BLaER1 treated with 17β-estradiol and CSF1 and Interleukin-3, amounts not matched to agents 10 nM and 100 nM (cell line): Measurements from ENCODE around the gene LORICRIN.
A peak's percentile ranks its signal among the peaks of the same experiment; 100 is the strongest.
"Not testable (repeated sequence)": the region's sequence is repeated elsewhere in the genome, so short reads cannot be mapped to it uniquely, and the experiment has no call there.

Experiments used
- H3K27ac ChIP-seq, 11 experiments: shearing (Covaris generic); formaldehyde crosslinking; 2 replicates each; pipeline ENCODE4 v1.8.1; 2022
- H3K27me3 ChIP-seq, 11 experiments: shearing (Covaris generic); formaldehyde crosslinking; 2 replicates each; pipeline ENCODE4 v1.8.1; 2022
- H3K36me3 ChIP-seq, 11 experiments: shearing (Covaris generic); formaldehyde crosslinking; 2 replicates each; pipeline ENCODE4 v1.8.1; 2022
- H3K4me1 ChIP-seq, 10 experiments: shearing (Covaris generic); formaldehyde crosslinking; 2 replicates each; pipeline ENCODE4 v1.8.1; 2022
- H3K4me2 ChIP-seq, 11 experiments: shearing (Covaris generic); formaldehyde crosslinking; 2 replicates each; pipeline ENCODE4 v1.8.1; 2022
- H3K4me3 ChIP-seq, 10 experiments: shearing (Covaris generic); formaldehyde crosslinking; 2 replicates each; pipeline ENCODE4 v1.8.1; 2022
- H3K9ac ChIP-seq, 11 experiments: shearing (Covaris generic); formaldehyde crosslinking; 2 replicates each; pipeline ENCODE4 v1.8.1; 2022
- H3K9me3 ChIP-seq, 11 experiments: shearing (Covaris generic); formaldehyde crosslinking; replicated peaks in 1 of 11; 2 replicates each; pipeline ENCODE4 v1.8.1; 2022
- H4K20me1 ChIP-seq, 11 experiments: shearing (Covaris generic); formaldehyde crosslinking; 2 replicates each; pipeline ENCODE4 v1.8.1; 2022
- Cebpa-rat ChIP-seq, 11 experiments: shearing (Covaris generic); IDR thresholded peaks; 2 replicates each; pipeline ENCODE4 v1.8.1; 2022

Gene LORICRIN, protein sequence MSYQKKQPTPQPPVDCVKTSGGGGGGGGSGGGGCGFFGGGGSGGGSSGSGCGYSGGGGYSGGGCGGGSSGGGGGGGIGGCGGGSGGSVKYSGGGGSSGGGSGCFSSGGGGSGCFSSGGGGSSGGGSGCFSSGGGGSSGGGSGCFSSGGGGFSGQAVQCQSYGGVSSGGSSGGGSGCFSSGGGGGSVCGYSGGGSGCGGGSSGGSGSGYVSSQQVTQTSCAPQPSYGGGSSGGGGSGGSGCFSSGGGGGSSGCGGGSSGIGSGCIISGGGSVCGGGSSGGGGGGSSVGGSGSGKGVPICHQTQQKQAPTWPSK

DNA sequence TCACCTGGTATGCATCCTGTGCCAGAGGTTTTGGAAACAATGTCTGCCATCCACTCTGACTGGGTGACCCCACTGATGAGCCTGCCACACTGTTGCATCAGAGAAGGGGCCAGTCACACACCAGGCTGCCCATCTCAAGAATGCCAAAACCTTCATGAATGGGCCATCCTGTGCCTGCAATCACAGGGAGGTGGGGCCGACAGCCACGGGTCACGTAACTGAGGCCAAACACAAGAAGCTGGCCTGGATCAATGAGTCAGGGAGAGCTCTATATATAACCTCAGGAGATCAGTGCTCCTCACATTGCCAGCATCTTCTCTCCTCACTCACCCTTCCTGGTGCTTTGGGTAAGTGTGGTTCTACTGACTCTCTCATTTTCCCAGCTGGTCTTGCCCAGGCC is at the start of gene LORICRIN:
LORICRIN (plus strand) TSS at position 301 of the 400 bp plus-strand sequence. CDS start 1,263 bp downstream, outside the sequence.
- Histone ChIP-seq H3K4me1 (peaks cover 31 to 43% (median 37%) of the 10 kb centered on the region in 10 experiments), H3K9me3 (peaks cover 0 to 1% (median 0%) of the 10 kb centered on the region in 11 experiments; a peak in 2 of 22 replicates), H3K4me3 (peak within 1 kb of the TSS in 1 of 10 experiments; percentile 64; a peak in 1 of 20 replicates), H3K9ac (no peak within 1 kb of the TSS), H3K27ac (no peak within 1 kb of the TSS), H3K27me3 (peaks cover 29 to 58% (median 52%) of the 10 kb centered on the region in 11 experiments), H3K36me3 (no peaks in the 10 kb centered on the region), H3K4me2 (peak within 1 kb of the TSS; percentile 90 to 100 (median 99); a peak in 21 of 22 replicates), H4K20me1 (peaks cover 0 to 25% (median 3%) of the 10 kb centered on the region in 11 experiments; a peak in 6 of 22 replicates)
- no peak for TF ChIP-seq Cebpa-rat (IDR thresholded peaks at IDR 0.05)

DNA sequence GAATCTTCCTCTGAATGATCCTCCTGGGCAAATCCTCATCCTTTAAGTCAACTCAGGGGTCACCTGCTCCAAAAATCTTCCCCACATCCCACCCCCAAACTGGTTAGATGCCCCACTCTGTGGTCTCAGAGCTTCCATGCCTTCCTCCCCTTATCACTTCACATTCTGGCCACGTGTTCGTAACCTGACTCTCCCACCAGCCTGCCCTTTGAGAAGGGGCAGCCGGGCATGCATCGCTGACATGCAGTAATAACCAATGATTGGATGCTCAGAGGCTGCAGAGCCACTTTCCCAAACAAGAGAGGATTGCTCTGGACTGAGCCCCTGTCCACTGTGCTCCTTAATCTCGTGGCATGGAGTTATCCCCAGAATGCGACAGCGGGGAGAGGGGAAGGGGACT is 49.3 kb upstream of the LORICRIN start:
- no peak overlapping the region for H3K9ac ChIP-seq
- H3K27me3 ChIP-seq, result no peaks in the 10 kb centered on the region
- no peaks in the 10 kb centered on the region for H3K9me3 ChIP-seq
- no peak for TF ChIP-seq Cebpa-rat (IDR thresholded peaks at IDR 0.05)
- H3K36me3 ChIP-seq, result no peaks in the 10 kb centered on the region
- H3K4me1 ChIP-seq, result peaks cover 0 to 19% (median 10%) of the 10 kb centered on the region in 10 experiments; a peak in 16 of 20 replicates
- H3K4me3 ChIP-seq, result no peak overlapping the region
- H4K20me1 ChIP-seq, result no peaks in the 10 kb centered on the region
- H3K4me2 ChIP-seq, result peak overlapping the region in 3 of 11 experiments; percentile 17 to 52 (median 37); a peak in 3 of 22 replicates
- no peak overlapping the region for H3K27ac ChIP-seq

DNA sequence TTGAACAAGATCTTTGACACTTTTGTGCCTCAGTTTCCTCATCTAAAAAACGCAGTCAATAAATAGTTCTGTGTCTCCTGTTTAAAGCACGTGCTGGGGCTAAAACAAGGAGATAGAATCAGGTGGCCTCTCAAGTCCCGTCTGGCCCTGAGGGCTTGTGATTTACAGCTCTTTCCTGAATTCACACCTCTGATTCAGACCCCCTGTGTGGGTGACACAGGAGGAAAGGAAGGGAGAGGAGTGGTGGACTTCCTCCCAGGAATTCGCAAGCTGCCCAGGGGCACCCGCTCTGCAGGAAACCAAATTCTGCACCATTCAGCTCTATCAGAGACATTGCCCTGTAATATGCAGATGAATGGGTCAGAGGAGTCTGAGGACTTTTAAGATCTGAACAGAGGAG is 47.3 kb upstream of the LORICRIN start:
- TF ChIP-seq Cebpa-rat (IDR thresholded peaks at IDR 0.05), result no peak
- Histone ChIP-seq H3K4me1 (peaks cover 0 to 24% (median 11%) of the 10 kb centered on the region in 10 experiments; a peak in 16 of 20 replicates), H3K27me3 (no peaks in the 10 kb centered on the region)

DNA sequence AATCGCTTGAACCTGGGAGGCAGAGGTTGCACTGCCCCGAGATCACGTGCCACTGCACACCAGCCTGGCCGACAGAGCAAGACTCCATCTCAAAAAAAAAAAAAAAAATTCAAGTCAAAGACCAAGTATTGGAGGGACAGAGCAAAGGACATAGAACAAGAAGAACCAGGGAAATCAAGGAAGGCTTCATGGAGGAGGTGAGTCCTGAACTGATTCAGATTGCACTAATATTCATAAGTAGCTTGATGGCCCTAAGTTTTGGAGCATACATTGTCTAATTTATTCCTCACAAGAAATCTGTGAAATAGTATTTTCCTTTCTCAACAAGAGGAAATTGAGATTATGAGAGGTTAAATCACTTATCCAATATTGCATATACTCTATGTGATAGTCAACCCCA is 46.0 kb upstream of the LORICRIN start:
- TF ChIP-seq Cebpa-rat (IDR thresholded peaks at IDR 0.05), result no peak
- Histone ChIP-seq H3K9ac (no peak overlapping the region), H3K27me3 (no peaks in the 10 kb centered on the region), H4K20me1 (no peaks in the 10 kb centered on the region), H3K27ac (no peak overlapping the region), H3K4me2 (no peak overlapping the region), H3K4me1 (peaks cover 0 to 25% (median 12%) of the 10 kb centered on the region in 10 experiments; a peak in 16 of 20 replicates), H3K4me3 (no peak overlapping the region), H3K9me3 (no peaks in the 10 kb centered on the region), H3K36me3 (no peaks in the 10 kb centered on the region)

More for the DNA sequence above, 47.3 kb upstream of the LORICRIN start:
- Histone ChIP-seq H3K36me3 (no peaks in the 10 kb centered on the region), H3K27ac (no peak overlapping the region), H3K9me3 (no peaks in the 10 kb centered on the region), H3K4me2 (no peak overlapping the region), H3K9ac (no peak overlapping the region), H4K20me1 (no peaks in the 10 kb centered on the region), H3K4me3 (no peak overlapping the region)

DNA sequence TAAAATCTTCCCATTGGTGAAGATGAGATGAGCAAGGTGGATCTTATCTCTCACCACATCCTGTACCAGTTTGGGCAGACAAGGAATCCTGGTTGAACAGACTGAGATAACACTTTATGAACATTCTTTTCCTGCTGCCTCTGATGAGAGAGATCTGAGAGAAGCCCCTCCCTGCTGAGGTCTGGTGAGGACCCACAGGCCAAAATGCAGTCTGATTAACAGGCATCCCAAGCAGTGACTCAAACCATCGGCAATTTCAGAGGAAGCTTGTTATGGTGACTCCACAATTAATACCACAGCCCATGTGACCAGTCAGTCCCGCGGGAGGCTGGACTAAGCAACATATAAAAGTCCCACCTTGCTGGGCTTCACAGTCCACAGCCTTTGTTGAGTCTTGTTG is 42.3 kb upstream of the LORICRIN start, which contains the start of gene PRR9:
PRR9 (plus strand) TSS at position 373 of the 400 bp plus-strand sequence. CDS start 561 bp downstream, outside the sequence.
- Histone ChIP-seq H4K20me1 (no peaks in the 10 kb centered on the region), H3K4me2 (peak within 1 kb of the TSS in 3 of 11 experiments; percentile 5 to 32 (median 17); a peak in 2 of 22 replicates), H3K36me3 (no peaks in the 10 kb centered on the region), H3K4me3 (no peak within 1 kb of the TSS), H3K27me3 (no peaks in the 10 kb centered on the region), H3K4me1 (peaks cover 0 to 23% (median 15%) of the 10 kb centered on the region in 10 experiments; a peak in 12 of 20 replicates), H3K9ac (no peak within 1 kb of the TSS), H3K9me3 (no peaks in the 10 kb centered on the region), H3K27ac (no peak within 1 kb of the TSS)
- TF ChIP-seq Cebpa-rat (IDR thresholded peaks at IDR 0.05), result no peak

DNA sequence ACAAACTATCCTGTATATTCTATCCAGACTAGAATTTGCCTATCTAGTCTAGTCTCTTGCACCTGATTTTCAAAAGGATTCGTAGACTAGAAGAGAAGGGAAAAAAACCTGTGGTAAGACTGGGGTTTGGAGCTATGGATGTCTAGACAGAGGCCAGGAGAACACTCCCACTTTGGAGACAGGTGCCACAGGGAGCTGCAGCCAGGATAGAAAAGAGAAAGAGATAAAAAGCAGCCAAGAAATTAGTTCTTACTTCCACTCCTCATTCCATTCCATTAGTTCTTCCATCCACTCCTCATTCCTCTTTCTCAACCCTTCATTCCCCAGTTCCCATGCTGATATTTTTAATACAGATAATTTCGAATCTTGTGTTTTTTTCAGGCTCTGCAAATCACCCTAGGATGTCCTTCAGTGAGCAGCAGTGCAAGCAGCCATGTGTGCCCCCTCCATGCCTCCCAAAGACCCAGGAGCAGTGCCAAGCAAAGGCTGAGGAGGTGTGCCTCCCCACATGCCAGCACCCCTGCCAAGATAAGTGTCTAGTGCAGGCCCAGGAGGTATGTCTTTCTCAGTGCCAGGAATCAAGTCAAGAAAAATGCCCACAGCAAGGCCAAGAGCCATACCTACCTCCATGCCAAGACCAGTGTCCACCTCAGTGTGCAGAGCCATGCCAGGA is 41.6 kb upstream of the LORICRIN start:
- Histone ChIP-seq H3K9me3 (no peaks in the 10 kb centered on the region), H3K4me1 (peaks cover 0 to 29% (median 17%) of the 10 kb centered on the region in 10 experiments; a peak in 13 of 20 replicates), H3K27ac (no peak overlapping the region), H3K4me3 (no peak overlapping the region), H3K9ac (no peak overlapping the region), H3K4me2 (no peak overlapping the region), H3K27me3 (no peaks in the 10 kb centered on the region), H3K36me3 (no peaks in the 10 kb centered on the region), H4K20me1 (no peaks in the 10 kb centered on the region)
- no peak for TF ChIP-seq Cebpa-rat (IDR thresholded peaks at IDR 0.05)

DNA sequence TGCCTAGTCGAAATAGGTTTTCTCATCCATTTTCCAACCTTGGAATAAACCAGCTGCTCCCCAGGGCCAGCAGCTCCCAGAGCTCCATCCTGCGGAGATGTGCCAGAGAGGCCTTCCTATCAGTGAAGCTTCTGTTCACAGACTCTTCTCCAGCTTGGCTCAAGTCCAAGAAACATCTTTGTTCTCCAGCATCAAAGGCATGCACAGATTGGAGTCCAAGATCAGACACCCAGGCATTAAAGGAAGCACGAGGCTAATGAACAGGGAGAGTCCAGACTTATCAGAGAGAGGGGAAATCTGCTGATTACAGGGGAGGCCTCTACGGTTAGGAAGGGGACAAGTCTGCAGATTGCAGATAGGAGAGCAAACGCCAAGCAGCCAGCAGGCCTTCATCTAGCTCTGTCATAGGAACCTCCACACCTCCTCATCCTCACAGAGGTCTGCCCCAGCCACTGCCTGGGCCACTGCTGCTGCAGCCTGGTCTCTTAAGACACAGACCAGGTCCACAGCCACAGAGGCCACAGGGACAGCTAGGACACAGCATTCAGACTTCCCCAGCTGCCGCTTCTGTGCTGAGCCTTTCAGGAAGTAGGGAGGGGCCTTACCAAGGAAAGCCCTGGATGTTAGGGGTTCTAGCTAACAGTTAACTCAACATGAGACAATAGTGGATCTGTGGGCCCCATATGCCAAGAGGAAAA is 38.7 kb upstream of the LORICRIN start:
- H3K27ac ChIP-seq, result no peak overlapping the region
- H3K4me1 ChIP-seq, result peaks cover 0 to 30% (median 17%) of the 10 kb centered on the region in 10 experiments; a peak in 13 of 20 replicates
- TF ChIP-seq Cebpa-rat (IDR thresholded peaks at IDR 0.05), result no peak
- H3K4me3 ChIP-seq, result no peak overlapping the region
- H4K20me1 ChIP-seq, result no peaks in the 10 kb centered on the region
- peak overlapping the region in 8 of 11 experiments; percentile 13 to 63 (median 30); a peak in 13 of 22 replicates for H3K4me2 ChIP-seq
- H3K9ac ChIP-seq, result no peak overlapping the region
- H3K27me3 ChIP-seq, result no peaks in the 10 kb centered on the region
- no peaks in the 10 kb centered on the region for H3K36me3 ChIP-seq
- no peaks in the 10 kb centered on the region for H3K9me3 ChIP-seq

DNA sequence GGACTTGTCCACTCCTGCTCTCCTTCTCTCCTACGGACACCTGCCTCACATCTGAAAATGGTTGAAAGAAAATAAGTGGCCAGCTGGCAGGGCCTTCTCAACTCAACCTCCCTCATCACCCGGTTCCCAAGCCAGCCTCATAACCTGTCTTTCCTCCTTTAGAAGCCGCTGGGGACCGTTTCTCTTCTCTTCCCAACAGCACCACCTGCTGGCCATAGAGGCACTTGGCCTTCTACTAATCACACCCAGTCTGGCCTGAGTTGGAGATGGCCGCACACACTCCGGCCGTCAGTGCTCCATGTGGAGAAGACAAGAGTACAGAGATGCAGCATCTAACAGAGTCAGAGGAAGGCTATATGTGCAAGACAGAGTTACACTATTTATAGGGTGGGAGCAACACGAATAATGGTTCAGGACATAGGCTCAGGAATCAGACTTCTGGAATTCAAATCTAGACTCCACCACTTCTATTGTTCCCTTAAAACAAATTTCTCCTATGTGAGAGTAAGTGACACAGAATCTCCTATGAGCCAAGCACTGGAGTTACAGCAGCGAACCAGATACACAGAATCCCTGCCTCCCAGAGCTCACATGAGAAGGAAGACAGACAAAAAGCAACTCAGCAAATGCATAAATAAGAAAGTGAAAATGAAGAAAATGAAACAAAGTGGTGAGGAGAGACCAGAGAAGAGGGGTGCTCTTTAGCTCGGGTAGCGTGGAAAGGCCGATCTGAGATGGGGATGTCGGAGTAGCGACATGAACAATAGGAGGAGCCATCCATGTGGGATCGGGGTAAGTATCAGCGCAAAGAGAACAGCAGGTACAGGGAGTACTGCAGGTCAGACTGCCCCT is 36.2 kb upstream of the LORICRIN start:
- not testable (repeated sequence) for H3K9ac ChIP-seq, H3K4me3 ChIP-seq, H3K36me3 ChIP-seq, H3K9me3 ChIP-seq, H4K20me1 ChIP-seq, H3K27me3 ChIP-seq, H3K27ac ChIP-seq
- peaks cover 0 to 24% (median 14%) of the 10 kb centered on the region in 10 experiments; a peak in 12 of 20 replicates for H3K4me1 ChIP-seq
- peak overlapping the region in 1 of 11 experiments; percentile 26; a peak in 1 of 22 replicates for H3K4me2 ChIP-seq
